Neural cell (in vitro differentiated cells): ENCODE data around the gene PERM1.

Experiments
- CTCF ChIP-seq: fragments of 450-650 bp; IDR thresholded peaks from 2 replicates; pipeline ENCODE4 v1.5.1; 2014; ENCODE audit warnings: antibody characterized with exemption, mild to moderate bottlenecking, moderate library complexity; ENCODE audit not compliant: poor library complexity, severe bottlenecking
- EP300 ChIP-seq: fragments of 450-650 bp; conservative IDR thresholded peaks from 2 replicates; pipeline ENCODE4 v1.6.1; 2014; ENCODE audit warnings: antibody characterized with exemption, mild to moderate bottlenecking, moderate library complexity; ENCODE audit not compliant: poor library complexity, severe bottlenecking
- EZH2 ChIP-seq: fragments of 200-600, 300-800 bp; shearing (Covaris generic), sonication (generic); IDR thresholded peaks from 2 replicates; pipeline ENCODE4 v1.6.1; 2014; ENCODE audit warnings: antibody characterized with exemption, low read length, borderline replicate concordance, mild to moderate bottlenecking; ENCODE audit not compliant: insufficient read depth, poor library complexity, severe bottlenecking
- POLR2AphosphoS5 ChIP-seq: IDR thresholded peaks from 2 replicates; pipeline ENCODE4 v1.6.1; 2012
- RAD21 ChIP-seq: fragments of 450-650 bp; conservative IDR thresholded peaks from 2 replicates; pipeline ENCODE4 v1.6.1; 2014; ENCODE audit warnings: antibody characterized with exemption, mild to moderate bottlenecking, moderate library complexity
- TAF1 ChIP-seq: IDR thresholded peaks from 2 replicates; pipeline ENCODE4 v1.6.1; 2012; ENCODE audit warnings: low read depth
- TF ChIP-seq, protein P1 (sequence below): IDR thresholded peaks from 2 replicates; pipeline ENCODE4 v1.6.1; 2012; ENCODE audit warnings: borderline replicate concordance

DNA sequence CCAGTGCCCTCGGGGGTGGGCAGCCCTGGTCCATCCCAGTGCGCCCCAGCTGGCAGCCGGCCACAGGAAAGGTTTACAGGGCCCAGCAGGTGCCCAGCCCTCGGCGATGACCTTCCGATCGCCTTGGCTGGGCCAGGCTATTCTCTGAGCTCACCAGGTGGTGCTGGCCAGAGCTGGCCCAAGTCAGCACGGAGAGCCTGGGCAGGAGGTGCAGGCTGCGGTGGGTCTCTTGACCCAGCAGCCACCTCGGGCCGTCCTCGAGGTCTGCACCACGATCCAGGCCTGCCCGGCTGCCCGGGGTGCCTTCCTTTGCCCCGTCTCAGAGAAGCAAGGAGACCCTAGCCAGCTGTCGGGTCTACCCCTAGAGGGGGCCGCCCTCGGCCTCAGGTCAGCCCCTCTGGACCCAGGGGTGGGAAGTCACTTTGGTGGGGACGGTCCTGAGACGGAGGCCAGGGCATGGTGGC, 370 bp downstream of the PERM1 start:
- TF ChIP-seq CTCF (no peak), RAD21 (no peak), EZH2 (no peak), POLR2AphosphoS5 (no peak), EP300 (no peak), TAF1 (no peak)
- TF ChIP-seq, protein P1, sequence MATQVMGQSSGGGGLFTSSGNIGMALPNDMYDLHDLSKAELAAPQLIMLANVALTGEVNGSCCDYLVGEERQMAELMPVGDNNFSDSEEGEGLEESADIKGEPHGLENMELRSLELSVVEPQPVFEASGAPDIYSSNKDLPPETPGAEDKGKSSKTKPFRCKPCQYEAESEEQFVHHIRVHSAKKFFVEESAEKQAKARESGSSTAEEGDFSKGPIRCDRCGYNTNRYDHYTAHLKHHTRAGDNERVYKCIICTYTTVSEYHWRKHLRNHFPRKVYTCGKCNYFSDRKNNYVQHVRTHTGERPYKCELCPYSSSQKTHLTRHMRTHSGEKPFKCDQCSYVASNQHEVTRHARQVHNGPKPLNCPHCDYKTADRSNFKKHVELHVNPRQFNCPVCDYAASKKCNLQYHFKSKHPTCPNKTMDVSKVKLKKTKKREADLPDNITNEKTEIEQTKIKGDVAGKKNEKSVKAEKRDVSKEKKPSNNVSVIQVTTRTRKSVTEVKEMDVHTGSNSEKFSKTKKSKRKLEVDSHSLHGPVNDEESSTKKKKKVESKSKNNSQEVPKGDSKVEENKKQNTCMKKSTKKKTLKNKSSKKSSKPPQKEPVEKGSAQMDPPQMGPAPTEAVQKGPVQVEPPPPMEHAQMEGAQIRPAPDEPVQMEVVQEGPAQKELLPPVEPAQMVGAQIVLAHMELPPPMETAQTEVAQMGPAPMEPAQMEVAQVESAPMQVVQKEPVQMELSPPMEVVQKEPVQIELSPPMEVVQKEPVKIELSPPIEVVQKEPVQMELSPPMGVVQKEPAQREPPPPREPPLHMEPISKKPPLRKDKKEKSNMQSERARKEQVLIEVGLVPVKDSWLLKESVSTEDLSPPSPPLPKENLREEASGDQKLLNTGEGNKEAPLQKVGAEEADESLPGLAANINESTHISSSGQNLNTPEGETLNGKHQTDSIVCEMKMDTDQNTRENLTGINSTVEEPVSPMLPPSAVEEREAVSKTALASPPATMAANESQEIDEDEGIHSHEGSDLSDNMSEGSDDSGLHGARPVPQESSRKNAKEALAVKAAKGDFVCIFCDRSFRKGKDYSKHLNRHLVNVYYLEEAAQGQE = no peak
